ENCODE results near the gene NUTM2G. TPM values are rescaled to one million over a fixed set of nuclear protein-coding genes. Genes with fewer than 3 reads are reported as not detected.
A peak's percentile ranks its signal among the peaks of the same experiment; 100 is the strongest.
"Not testable (repeated sequence)": the region's sequence is repeated elsewhere in the genome, so short reads cannot be mapped to it uniquely, and the experiment has no call there.

Gene NUTM2G, protein sequence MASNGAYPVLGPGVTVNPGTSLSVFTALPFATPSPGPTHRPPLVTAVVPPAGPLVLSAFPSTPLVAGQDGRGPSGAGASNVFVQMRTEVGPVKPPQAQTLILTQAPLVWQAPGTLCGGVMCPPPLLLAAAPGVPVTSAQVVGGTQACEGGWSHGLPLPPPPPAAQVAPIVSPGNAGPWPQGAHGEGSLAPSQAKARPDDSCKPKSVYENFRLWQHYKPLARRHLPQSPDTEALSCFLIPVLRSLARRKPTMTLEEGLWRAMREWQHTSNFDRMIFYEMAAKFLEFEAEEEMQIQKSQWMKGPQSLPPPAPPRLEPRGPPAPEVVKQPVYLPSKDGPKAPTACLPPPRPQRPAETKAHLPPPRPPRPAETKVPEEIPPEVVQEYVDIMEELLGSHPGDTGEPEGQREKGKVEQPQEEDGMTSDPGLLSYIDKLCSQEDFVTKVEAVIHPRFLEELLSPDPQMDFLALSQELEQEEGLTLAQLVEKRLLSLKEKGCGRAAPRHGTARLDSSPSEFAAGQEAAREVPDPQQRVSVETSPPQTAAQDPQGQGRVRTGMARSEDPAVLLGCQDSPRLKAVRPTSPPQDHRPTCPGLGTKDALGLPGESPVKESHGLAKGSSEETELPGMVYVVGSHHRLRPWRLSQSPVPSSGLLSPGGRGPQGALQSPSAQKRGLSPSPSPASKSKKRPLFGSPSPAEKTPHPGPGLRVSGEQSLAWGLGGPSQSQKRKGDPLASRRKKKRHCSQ
- total RNA-seq (2014; rRNA removed): not detected in 2 replicates
- polyA plus RNA-seq (2012): 0.32 TPM

DNA sequence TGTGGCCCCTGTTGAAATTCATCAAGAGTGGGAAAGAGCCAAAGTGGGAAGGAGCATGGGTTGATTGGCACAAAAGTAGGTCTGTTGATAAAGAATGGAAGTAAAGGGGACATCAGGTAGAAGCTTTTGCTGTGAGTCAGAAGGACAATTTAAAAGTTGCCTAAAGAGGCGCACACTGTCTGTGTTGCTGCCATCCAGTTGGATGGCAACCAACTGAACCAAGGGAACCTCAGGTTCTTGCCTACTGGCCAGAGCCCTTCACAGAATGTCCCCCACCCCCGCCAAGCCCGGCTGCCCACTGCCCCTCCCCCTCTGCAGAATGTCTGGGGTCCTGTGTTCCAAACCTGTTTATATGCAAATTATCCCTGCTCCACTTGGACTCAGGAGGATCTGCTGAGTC, at the start of gene NUTM2G:
TSS of gene NUTM2G (plus strand) at position 301 of the 400 bp plus-strand sequence. CDS start 182 bp downstream, outside the sequence.
- DNase-seq (ENCODE audit: low read depth): not testable (repeated sequence)

DNA sequence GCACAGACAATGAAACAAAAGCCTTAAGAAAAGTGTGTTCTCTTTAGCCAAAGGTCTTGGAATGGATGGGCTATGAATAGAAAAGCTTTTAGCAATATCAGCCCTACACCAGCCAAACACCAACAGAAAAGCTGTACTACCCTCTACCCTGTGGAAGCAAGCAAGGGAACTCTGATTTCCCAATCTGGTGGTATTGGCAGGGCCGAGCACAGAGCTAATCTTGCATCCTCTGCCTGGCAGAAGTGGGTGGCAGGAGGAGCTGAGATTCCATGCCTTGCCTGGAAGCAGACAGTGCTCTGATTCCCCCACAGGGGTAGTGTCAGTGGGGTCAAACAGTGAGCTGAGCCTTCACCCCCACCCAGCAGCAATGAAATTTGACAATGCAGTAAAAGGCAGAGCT, 44.7 kb upstream of the NUTM2G start:
- DNase-seq (ENCODE audit: low read depth): peak; percentile 50

DNA sequence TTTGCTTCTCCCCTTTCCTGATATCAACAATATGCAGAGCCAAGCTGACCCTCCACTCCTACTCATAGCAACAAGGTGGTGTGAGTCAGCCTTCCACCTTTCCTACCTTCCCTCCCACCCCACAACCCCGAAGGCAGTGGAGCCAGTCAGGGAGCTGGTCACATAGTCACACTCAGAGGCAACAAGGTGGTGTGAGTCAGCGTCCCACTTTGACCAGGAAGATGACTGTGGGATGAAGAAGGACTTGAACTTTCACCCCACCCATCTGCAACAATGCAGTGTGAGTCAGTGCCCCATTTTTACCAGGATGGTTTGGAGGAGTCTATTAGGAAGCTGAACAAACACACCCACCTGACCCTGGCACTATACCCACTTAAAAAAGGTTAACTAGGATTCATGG, 44.2 kb upstream of the NUTM2G start:
- DNase-seq (ENCODE audit: low read depth): peak; percentile 94

DNA sequence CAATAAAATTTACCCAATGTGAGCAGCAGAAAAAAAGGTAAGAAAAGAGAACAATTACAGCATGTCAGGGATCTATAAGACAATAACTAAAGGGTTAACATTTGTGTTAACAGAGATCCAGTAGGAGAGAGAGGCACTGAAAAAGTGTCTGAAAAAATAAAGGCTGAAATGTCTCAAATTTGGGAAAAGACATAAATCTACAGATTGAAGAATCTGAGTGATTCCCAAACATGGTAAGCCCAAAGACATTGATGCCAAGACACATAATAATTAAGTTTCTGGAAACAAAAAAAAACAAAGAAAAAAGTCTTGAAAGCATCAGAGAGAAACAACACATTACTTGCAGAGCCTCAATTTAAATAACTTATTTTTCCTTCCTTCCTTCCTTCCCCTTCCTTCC, 43.2 kb upstream of the NUTM2G start:
- DNase-seq (ENCODE audit: low read depth): no peak

DNA sequence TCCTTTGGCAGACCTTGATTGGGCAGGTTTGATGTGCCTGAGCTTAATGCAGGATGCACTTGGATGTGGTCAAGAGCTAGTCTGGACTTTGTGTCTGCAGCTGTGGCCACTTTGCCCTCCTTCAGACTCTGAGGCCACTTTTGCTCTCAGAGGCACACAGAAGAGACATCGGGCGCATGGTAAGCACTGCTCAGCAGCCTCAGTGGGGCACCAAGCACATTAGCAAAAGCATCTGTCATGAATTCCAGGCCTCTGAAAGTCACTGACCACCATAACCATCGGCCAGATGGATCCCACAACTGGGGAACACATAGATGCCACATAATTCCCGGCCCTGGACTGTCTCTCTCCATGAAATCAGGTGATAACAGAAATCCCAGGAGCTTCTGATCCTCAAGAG, 40.1 kb upstream of the NUTM2G start:
- no peak for DNase-seq (ENCODE audit: low read depth)

DNA sequence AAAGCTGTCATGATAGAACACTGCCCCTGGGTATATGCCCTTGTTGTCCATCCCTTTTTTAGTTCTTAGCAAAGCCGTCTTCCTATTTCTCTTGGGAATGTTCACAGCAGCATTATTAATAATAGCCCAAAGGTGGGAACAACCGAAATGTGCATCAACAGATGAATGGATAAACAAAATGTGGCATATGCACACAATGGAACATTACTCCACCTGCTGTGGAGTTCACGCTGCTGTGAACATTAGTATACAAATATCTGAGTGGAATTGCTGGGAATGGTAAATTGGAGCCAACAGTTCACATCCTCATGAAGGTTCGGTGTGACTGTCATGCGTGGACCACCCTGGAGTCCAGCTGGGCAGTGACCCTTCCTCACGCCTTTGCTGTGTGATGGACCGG, 36.5 kb upstream of the NUTM2G start:
- DNase-seq (ENCODE audit: low read depth): no peak

DNA sequence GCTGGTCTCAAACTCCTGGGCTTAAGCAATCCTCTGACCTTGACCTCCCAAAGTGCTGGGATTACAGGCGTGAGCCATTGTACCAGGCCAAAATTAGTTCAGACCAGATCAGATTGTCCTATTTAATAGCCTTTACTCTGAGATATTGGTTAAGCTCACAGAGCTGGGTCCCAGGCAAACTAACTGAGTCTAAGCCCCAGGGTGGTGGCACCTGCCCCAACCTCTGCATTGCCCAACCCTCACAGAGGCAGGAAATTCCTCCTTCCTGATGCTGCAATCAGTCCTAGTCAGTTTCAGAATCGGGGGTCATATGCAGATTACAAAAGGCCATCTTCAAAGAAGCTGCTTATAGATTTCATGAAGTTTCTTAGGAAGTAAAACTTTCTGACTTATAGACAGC, 28.6 kb upstream of the NUTM2G start:
- not testable (repeated sequence) for DNase-seq (ENCODE audit: low read depth)

DNA sequence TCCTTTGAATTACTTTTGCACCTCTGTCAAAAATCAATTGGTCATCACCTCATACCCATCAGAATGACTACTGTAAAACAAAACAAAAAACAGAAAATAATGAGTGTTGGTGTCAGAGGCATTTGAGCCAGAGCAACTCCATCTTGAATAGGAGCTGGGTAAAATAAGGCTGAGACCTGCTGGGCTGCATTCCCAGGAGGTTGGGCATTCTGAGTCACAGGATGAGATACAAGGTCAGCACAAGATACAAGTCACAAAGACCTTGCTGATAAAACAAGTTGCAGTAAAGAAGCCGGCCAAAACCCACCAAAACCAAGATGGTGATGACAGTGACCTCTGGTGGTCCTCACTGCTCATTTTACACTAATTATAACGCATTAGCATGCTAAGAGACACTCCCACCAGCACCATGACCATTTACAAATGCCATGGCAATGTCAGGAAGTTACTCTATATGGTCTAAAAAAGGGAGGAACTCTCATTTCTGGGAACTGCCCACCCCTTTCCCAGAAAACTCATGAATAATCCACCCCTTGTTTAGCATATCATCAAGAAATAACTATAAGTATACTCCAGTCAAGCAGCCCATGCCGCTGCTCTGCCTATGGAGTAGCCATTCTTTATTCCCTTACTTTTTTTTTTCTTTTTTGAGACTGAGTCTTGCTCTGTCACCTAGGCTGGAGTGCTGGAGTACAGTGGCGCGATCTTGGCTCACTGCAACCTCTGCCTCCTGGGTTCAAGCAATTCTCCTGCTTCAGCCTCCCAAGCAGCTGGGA, 23.5 kb upstream of the NUTM2G start:
- DNase-seq (ENCODE audit: low read depth): peak; percentile 29

DNA sequence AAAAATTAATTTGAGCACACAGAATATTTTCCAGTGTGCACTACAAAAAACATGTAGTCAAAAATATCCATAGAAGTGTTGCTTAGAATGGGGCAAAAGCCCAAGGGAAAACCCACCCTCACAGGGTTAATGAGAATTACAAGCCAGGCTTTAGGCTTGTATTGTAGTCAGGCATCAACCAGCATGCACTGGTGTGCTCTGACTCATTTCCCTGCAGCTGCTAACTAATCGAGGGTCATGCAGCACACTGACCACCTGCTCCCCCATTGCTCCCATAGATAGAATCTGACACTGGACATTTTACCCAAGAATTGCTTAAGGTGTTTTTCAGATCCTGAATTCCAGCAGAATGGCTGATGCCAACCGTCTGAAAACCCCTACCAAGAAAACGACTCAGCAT, 20.2 kb upstream of the NUTM2G start:
- not testable (repeated sequence) for DNase-seq (ENCODE audit: low read depth)

DNA sequence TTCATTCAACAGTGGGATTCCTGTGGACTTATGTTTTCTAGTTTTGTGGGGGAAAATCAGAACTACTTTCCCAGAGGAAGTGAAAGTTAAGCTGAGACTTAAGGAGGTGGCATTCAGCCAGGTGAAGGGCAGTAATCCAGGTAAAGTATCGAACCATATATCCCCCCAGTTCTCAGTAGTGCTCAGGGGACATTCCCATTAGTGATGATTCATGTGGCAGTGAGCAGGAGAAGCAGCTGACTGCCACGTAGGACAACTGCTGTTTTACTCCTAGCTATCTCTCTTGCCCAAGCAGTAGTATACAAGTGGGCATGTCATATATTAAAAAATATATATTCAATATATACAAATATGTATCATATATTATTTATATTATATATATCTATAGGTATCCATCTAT, 13.1 kb upstream of the NUTM2G start:
- not testable (repeated sequence) for DNase-seq (ENCODE audit: low read depth)

DNA sequence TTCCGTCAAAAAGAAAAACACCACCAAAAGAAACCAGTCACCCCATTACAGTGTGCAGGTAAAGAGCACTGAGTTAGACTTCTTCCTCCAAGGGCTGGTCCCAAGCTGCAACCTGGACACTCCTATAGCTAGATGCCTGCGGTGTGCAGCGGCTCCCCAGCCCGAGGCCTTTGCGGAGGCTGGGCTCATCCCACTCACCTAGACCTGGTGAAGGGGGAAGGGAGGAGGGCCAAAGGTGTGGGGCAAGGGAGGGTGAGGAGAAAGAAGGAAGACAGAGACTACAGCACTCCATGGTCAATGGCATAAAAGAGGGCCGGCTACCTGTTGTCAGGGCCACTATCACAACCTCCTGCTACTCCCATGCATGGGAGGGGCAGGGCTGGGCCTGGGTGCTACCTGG, 12.1 kb upstream of the NUTM2G start:
- not testable (repeated sequence) for DNase-seq (ENCODE audit: low read depth)

DNA sequence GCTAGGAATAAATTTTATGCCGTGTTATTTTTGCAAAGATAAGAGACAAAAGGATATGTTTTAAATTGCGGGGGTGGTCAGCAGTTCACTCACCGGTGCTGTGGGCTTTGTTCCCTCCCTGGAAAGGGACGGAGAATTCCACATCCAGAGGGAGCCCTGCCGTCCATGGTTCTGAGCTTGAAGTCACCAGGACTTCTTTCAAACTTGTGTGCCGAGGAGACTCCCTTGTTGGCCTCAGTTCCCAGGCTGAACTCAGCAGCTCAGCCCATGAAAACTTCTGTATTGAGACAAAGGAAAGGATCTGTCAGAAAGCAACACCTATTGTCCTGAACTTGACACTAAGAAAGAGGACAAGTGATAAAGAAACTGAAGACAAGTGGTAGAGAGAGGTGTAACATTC, 10.1 kb upstream of the NUTM2G start:
- DNase-seq (ENCODE audit: low read depth): not testable (repeated sequence)

DNA sequence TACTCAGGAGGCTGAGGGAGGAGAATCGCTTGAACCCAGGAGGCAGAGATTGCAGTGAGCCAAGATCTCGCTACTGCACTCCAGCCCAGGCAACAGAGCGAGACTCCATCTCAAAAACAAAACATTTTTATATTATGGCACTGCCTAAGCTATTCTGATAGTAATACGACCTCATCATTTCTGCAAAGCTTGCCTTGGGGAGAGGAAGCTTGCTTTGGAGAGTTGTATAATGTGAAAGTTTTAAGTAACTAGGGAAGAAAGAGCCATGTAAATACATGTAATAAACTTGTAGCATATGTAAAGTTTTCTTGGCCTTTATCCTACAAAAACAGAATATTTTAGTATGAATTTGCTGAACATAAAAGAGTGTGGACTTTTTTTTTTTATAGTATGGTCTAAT, 7.8 kb upstream of the NUTM2G start:
- DNase-seq (ENCODE audit: low read depth): not testable (repeated sequence)

DNA sequence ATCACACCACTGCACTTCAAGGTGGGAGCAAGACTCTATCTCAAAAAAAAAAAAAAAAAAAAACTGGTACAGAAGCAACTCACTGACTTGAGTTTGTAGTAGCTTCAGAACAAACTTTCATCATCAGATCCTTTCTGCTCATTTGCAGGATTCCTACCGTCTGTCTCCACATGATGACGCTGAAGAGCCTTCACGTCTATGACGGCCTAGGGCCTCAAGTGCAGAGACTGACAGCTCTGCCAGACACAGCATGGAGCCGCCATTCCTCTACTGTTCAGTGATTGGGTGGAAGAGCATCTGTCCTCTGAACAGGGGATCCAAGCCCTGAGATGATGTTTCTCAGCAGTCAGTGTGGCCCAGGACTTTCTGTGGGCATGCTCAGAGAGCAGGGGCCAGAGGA, 3.1 kb upstream of the NUTM2G start:
- DNase-seq (ENCODE audit: low read depth): not testable (repeated sequence)

DNA sequence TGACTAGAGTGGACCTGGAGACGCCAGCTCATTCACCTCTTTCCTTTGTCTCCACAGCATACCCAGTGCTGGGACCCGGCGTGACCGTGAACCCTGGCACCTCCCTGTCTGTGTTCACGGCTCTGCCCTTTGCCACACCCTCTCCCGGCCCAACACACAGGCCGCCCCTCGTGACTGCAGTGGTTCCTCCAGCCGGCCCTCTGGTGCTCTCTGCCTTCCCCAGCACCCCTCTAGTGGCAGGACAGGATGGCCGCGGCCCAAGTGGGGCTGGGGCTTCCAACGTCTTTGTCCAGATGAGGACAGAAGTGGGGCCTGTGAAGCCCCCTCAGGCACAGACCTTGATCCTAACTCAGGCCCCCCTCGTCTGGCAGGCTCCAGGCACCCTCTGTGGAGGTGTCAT, 3.0 kb downstream of the NUTM2G start:
- not testable (repeated sequence) for DNase-seq (ENCODE audit: low read depth)

DNA sequence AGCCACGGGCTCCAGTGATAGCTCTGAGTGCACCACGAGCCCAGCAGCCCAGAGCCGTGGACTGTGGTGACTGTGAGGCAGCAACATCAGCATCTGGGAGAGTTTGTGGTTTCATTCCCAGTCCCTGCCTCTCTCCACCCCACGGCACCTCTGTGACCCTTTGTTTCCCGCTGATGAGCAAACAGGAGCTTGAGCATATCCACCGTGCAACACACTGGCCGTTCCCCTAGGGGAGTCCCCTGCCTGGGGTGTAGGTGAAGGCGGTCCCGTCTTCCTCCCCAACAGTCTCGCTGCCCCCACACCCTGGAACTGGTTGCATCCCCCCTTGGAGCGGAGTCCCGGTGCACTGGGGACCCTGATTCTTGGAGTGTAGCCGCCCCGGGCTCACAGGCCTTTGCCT, 5.5 kb downstream of the NUTM2G start:
- peak; percentile 25 for DNase-seq (ENCODE audit: low read depth)

DNA sequence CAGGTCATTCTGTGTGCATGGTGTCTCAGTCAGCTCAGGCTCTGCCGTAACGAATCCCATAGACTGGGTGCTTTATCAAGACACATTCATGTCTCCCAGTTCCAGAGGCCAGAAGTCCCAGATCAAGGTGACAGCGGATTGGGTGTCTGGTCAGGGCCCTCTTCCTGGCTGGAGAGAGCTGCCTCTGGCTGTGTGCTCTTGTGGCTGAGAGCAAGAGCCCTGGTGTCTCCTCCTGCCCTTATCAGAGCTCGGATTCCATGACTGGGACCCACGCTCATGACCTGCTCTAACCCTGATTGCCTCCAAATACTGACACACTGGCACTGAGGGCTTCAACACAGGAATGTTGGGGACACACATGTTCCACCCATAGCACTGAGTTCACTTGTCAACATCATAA, 6.1 kb downstream of the NUTM2G start:
- DNase-seq (ENCODE audit: low read depth): not testable (repeated sequence)

DNA sequence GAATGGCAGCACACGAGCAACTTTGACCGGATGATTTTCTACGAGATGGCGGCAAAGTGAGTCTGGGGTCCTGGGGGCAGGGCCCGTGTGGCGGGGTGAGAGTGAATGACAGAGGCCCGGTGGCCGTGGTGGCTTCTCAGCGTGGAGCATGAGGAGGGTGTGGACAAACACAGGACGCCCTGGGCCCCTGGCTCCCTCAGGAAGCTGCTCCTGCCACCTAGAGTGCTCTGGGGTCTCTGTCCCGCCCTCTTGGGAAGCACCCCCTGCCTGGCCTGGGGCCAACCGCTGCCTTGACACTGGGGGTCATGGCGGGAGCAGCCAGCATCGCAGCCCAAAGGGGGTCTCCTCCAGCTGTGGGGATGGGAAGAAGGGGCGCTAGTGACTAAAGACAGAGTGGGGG, 6.8 kb downstream of the NUTM2G start:
- not testable (repeated sequence) for DNase-seq (ENCODE audit: low read depth)

DNA sequence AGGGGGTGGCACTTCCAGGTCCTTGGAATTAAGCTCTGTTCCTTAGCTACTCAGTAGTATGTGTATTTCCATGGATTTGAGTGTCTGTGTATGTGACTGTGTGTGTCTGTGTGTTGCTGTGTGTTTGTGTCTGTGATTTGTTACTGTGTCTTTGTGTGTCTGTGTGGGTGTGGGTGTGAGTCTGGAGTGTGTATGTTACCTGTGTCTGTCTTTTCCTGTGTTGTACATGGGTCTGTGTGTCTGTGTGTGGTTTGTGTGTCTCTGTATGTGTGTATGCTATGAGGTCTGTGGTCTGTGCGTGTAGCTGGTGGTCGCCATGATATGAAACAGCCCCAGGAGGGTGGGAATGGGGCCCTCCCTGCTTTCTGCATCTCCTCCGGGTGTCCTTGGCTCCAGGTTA, 8.8 kb downstream of the NUTM2G start:
- not testable (repeated sequence) for DNase-seq (ENCODE audit: low read depth)

DNA sequence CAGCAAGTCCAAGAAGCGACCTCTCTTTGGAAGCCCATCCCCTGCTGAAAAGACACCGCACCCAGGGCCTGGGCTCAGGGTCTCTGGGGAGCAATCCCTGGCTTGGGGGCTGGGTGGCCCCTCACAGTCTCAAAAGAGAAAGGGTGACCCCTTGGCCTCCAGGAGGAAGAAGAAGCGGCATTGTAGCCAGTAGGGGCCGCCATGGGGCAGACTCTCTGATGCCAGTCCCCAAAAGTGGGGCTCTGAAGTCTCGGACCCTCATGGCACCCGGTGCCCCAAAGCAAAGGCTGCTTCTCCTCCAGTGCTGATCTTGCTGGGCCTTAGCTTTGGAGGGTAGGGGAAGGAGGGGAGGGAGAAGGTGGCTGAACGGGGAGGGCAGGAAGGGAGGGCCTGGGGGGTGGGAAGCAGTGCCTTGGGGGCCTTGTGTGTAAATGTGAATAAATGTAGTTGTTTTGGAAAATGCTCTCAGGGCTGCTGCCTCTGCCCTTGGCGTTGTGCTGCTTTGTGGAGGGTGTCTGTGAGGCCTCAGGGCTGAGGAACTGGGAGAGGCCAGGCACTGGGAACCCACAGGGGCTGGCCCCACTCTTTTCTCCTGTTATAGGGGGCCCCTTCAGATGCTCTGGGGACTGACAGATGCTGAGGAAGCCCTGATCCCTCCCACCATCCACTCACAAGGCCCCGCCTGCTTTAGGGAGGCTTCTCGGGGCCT, 10.5 kb downstream of the NUTM2G start:
- not testable (repeated sequence) for DNase-seq (ENCODE audit: low read depth)

DNA sequence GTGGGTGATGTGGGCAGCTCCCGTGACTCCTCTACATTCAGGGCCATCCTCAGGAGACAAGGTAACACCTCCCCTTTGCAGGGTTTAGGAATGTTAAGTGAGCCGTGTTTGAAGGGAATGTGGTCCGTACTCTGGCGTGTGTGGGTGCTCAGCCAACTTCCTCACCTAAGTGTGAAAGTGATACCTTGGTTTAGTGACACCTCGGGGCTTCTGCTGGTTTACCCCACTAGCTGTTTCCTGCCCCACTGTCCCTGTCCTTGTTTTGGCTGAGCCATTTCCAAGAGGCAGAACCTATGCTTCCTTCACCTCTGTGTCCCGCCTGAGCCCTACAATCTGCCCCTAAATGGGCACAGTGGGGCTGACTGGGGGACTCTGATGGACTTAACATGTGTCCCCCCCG, 12.3 kb downstream of the NUTM2G start:
- not testable (repeated sequence) for DNase-seq (ENCODE audit: low read depth)
